ENCODE results near the gene C9orf50. TPM values are rescaled to one million over a fixed set of nuclear protein-coding genes. Genes with fewer than 3 reads are reported as not detected.

C9orf50 gene
- total RNA-seq, 3 donors from 2014 or later = not detected

DNA sequence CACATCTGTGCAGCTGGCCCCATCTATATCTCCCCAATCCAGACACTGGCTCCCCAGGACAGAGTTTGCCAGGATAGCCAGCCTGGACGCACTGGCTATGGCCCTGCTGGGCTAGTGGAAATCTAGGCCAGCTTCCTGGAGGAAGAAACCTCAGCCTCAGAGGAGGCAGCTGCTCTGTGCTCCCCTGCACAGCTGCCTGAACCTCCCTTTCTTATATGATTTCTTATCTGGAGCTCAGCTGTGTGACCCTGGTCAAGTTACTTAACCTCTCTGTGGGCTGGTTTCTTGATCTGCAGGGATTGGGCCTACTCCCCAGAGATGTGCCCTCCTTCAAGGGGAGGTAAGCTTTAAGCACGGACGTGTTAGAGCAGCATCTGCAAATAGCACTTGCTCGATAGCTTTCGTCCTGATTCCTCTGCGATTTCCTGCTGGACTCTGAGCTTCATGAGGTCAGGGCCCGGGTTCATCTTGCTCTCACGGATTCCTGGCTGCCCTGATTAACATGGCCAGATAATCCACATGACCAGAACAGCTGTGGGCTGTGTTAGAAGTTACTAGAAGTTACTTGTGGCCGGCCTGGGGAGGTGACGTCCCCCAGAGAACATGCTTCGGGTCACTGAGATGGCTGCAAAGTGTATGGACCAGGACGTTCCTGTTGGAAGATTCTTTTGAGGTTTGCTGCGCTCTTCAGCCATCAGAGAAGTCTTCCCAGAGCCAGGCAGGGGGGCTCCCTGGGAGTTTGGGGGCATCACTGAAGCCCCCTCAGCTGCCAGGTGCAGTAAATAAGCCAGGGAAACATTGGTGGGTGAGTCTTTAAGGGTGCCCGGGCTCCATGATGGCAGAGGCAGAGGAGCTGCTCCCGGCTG lies 14.5 kb downstream of the C9orf50 start:
- Histone ChIP-seq H3K36me3 (ENCODE audit: low read depth) (no peaks in the 10 kb centered on the region), H3K4me3 (no peak overlapping the region), H3K9me3 (no peaks in the 10 kb centered on the region), H3K4me1 (ENCODE audit: low read depth) (peaks cover 22% of the 10 kb centered on the region)
- DNase-seq (peak in 1 of 3 donors; percentile 17), ATAC-seq (no peak)
- TF ChIP-seq, protein P1, sequence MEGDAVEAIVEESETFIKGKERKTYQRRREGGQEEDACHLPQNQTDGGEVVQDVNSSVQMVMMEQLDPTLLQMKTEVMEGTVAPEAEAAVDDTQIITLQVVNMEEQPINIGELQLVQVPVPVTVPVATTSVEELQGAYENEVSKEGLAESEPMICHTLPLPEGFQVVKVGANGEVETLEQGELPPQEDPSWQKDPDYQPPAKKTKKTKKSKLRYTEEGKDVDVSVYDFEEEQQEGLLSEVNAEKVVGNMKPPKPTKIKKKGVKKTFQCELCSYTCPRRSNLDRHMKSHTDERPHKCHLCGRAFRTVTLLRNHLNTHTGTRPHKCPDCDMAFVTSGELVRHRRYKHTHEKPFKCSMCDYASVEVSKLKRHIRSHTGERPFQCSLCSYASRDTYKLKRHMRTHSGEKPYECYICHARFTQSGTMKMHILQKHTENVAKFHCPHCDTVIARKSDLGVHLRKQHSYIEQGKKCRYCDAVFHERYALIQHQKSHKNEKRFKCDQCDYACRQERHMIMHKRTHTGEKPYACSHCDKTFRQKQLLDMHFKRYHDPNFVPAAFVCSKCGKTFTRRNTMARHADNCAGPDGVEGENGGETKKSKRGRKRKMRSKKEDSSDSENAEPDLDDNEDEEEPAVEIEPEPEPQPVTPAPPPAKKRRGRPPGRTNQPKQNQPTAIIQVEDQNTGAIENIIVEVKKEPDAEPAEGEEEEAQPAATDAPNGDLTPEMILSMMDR (IDR thresholded peaks at IDR 0.05) = no peak
- intact Hi-C loops (cut with DNase I, micrococcal nuclease) = loop anchor here in 1 of 2 donors (10.0 kb wide), 1 partner anchor 122 kb away; no protein-coding TSS in a partner anchor

DNA sequence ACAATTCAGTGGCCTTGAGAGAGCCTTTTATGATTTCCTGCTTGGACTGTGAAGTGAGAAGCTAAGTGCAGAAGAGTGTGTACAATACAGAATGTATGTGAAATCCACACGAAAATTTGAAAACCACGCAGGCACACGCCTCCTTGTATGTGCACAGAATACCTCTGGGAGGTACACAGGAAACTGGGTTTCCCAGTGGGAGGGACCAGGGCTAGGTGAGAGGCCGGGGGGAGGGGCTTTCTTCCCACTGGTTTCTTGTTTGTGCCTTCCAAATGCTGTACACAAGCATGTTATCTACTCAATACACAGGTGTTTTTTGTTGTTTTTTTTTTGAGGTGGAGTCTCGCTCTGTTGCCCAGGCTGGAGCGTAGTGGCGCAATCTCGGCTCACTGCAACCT lies 16.1 kb downstream of the C9orf50 start:
- ATAC-seq (no peak), DNase-seq (peak in 2 of 3 donors; percentile 34 to 52)
- Histone ChIP-seq H3K36me3 (ENCODE audit: low read depth) (no peaks in the 10 kb centered on the region), H3K4me3 (no peak overlapping the region), H3K4me1 (ENCODE audit: low read depth) (peaks cover 18% of the 10 kb centered on the region), H3K9me3 (no peaks in the 10 kb centered on the region)
- intact Hi-C loops (cut with DNase I, micrococcal nuclease) = loop anchor here in 1 of 2 donors (10.0 kb wide), 1 partner anchor 120 kb away; no protein-coding TSS in a partner anchor
- TF ChIP-seq, protein P1 (IDR thresholded peaks at IDR 0.05) = no peak

DNA sequence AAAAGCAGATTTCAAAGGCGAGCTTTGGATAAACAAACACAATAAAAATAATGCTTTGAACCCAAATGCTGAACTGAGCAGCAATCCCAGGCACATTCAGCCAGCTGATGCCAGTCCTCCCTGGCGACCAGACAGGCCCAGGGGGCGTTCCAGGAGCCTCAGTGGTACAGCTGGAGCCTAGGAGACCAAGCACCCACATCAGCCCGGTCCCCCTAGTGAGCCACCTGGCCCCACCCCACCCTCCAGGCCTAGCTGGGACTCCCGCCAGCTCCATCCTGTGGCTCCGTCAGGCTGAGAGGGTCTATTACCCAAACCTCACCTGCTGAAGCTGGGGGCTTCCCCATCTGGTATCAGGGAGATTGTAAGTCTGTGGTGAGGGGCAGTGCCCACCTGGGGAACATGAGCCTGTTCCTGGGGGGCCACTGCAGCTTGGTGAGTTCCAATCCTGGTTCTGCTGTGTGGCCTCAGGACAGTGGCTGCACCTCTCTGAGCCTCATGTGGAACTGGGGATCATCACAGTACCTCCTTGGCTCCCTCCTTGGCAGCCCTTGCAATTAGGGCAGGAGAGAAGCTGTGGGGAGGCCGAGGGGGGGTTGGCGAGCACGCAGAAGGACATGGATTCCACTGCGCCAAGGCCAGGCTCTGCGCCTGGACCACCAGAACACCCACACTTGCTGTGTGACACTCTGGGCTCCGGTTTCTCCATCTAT lies 16.7 kb downstream of the C9orf50 start:
- no peak for ATAC-seq
- H3K4me3 ChIP-seq = no peak overlapping the region
- no peaks in the 10 kb centered on the region for H3K36me3 ChIP-seq (ENCODE audit: low read depth)
- intact Hi-C loops (cut with DNase I, micrococcal nuclease) = loop anchor here in 1 of 2 donors (10.0 kb wide), 1 partner anchor 119 kb away; no protein-coding TSS in a partner anchor
- no peaks in the 10 kb centered on the region for H3K9me3 ChIP-seq
- DNase-seq = peak in 1 of 3 donors; percentile 38
- TF ChIP-seq, protein P1 (IDR thresholded peaks at IDR 0.05) = no peak
- peaks cover 15% of the 10 kb centered on the region for H3K4me1 ChIP-seq (ENCODE audit: low read depth)

DNA sequence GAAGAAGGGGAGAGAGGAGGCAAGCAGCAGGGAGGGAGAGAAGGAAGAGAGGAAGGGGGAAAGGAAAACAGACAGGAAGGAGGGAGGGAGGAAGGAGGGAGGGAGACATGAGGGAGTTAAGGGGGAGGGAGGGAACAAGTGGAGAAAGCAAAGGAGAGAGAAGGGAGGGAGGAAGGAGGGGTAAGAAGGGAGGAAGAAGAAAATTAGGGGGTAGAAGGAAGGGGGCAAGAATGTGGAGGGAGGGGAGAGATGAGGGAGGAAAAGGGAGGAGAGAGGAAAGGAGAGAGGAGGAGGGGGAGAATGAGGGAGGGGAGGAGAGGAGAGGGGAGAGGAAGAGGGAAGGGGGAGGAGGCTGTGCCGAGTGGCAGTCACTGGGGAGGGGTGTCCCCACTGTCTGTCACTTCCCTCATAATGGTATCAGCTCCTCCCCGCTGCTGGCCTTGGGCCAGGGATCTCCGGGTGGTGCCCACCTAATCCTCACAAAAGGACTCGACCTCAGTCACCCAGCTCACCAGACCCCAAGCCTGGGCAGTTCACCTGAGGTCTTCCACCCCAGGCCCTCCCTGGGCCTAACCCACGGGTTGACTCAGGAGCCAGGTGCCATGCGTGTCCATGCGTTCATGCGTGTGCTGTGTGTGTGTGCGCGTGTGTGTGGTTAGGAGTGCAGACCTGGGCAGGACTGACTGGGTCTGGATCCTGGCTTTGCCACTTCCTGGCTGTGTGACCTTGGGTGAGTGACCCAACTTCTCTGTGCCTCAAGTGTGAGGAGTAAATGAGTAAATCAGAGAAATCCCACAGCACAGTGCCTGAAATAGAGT lies 18.1 kb downstream of the C9orf50 start:
- TF ChIP-seq, protein P1 (IDR thresholded peaks at IDR 0.05) = no peak
- intact Hi-C loops (cut with DNase I, micrococcal nuclease) = loop anchor here in 1 of 2 donors (10.0 kb wide), 1 partner anchor 118 kb away; no protein-coding TSS in a partner anchor
- Histone ChIP-seq H3K36me3 (ENCODE audit: low read depth) (no peaks in the 10 kb centered on the region), H3K9me3 (no peaks in the 10 kb centered on the region), H3K4me3 (no peak overlapping the region), H3K4me1 (ENCODE audit: low read depth) (peaks cover 8% of the 10 kb centered on the region)
- ATAC-seq (no peak), DNase-seq (peak in 1 of 3 donors; percentile 49)

DNA sequence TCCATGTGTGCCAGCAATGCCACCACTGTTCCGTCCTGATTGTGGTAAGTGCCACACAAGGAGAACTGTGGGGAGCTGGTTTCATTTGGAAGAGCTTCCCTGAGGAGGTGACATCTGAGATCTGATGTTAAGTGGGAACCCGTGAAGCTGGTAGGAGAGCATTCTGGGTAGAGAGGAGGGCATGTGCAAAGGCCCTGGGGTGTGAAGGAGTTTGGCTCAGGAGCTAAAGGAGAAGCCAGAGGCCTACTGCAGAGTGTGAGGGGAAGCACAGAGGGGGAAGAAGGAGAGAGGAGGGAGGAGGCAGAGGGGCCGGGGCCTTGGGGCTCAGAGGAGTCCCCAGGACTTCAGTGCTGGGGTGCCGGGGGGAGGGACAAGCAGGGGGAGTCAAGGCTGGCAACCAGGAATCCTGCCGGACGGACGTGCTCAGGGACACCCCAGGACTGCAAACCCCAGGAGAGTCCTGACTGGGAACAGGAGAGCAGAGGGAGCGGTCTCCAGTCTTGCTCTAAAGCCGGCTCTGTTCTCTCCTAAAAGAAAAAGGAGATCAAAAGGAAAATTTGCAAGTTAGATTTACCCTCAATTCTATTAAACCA lies 19.7 kb downstream of the C9orf50 start:
- DNase-seq (peak in 1 of 3 donors; percentile 43), ATAC-seq (no peak)
- Histone ChIP-seq H3K36me3 (ENCODE audit: low read depth) (no peaks in the 10 kb centered on the region), H3K4me1 (ENCODE audit: low read depth) (peaks cover 8% of the 10 kb centered on the region), H3K4me3 (no peak overlapping the region), H3K9me3 (no peaks in the 10 kb centered on the region)
- intact Hi-C loops (cut with DNase I, micrococcal nuclease) = loop anchor here in 1 of 2 donors (10.0 kb wide), 1 partner anchor 116 kb away; no protein-coding TSS in a partner anchor
- TF ChIP-seq, protein P1 (IDR thresholded peaks at IDR 0.05) = no peak

Measured in mucosa of descending colon (tissue), 3 donors.